A549 treated with dexamethasone at 1 μM for 4 hours (cell line): Measurements from ENCODE around the gene NMNAT3. TPM values are rescaled to one million over a fixed set of nuclear protein-coding genes. Genes with fewer than 3 reads are reported as not detected.

ENCODE experiments used
- total RNA-seq: library from RNA; stranded (reverse); fragments of 200-300 nt; extraction: Qiagen RNA extraction; gene quantifications from 5 replicates; pipeline ENCODE4 v1.2.3, GENCODE V29; 2022

Gene NMNAT3
- total RNA-seq: 0.94 to 1.7 TPM (median 1.2 TPM) in 5 replicates

DNA sequence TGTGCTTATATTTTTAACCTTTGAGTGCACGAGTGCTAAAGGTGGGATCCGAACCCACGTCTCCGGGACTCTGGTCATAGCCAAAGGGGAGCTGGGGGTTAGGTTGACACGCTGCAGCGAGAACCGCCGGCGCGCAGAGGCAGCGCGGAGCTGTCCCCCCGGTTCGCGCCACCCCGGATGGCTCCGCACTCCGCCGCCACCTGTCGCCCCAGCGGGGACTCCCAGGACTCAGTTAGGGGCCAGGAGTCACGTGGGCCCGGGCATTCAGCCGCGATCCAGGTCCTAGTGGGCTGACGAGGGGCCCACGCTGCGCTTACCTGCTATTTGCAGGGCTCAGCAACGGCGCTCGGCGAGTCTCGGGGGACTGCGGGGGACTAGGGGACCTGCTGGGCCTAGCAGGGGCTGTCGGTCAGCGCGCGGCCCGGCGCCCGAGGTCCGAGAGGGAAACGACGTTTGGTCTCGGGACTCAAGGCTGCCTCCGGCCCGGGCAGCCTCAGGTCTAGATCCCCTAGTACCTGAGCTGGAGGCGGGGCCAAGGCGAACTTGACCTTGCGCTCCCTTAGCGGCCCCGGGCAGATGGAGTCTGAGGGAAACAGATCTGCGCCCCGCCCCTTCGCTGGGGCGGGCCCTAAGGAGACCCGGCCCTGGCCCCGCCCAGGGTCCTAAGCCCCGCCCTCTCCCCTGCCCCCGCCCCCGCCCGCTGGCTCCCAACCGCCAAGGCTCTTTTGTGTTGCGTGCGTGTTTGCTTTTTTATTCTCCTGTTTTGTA lies at the start of gene NMNAT3:
NMNAT3 (minus strand) TSS at position 585 of the 768 bp plus-strand sequence. CDS start 50,248 bp downstream, outside the sequence.

Other genes starting within 250 kb of the NMNAT3 start
- not detected in 5 replicates for gene RBP2, start 201.5 kb downstream of the NMNAT3 start, total RNA-seq
- 3.6 to 6.8 TPM (median 4.5 TPM) in 5 replicates for gene RBP1, start 138.2 kb downstream of the NMNAT3 start, total RNA-seq